Duodenal mucosa (tissue), 2 donors: ENCODE measurements around the gene PHLDB1.
"Not testable (repeated sequence)": the region's sequence is repeated elsewhere in the genome, so short reads cannot be mapped to it uniquely, and the experiment has no call there.

Experiments used
- H3K27ac ChIP-seq: one replicate; pipeline ENCODE4 v1.7.0; 2013; ENCODE audit warnings: low read depth, low read length
- H3K27me3 ChIP-seq, 2 donors: one replicate each; pipeline ENCODE4 v1.7.0; 2013; ENCODE audit warnings: low read length in 2 of 2, control low read depth in 1 of 2; ENCODE audit not compliant: insufficient read depth in 2 of 2, control insufficient read depth in 1 of 2
- H3K36me3 ChIP-seq, 2 donors: one replicate each; pipeline ENCODE4 v1.7.0; 2013; ENCODE audit warnings: low read length in 2 of 2, control low read depth in 1 of 2; ENCODE audit not compliant: insufficient read depth in 2 of 2, control insufficient read depth in 1 of 2
- H3K4me1 ChIP-seq, 2 donors: one replicate each; pipeline ENCODE4 v1.7.0; 2013; ENCODE audit warnings: low read length in 2 of 2, control low read depth in 1 of 2; ENCODE audit not compliant: insufficient read depth in 2 of 2, control insufficient read depth in 1 of 2
- H3K4me3 ChIP-seq, 2 donors: one replicate each; pipeline ENCODE4 v1.7.0; 2013; ENCODE audit warnings: low read length in 2 of 2, low read depth in 1 of 2
- H3K9ac ChIP-seq, 2 donors: one replicate each; pipeline ENCODE4 v1.7.0; 2013; ENCODE audit warnings: low read length in 2 of 2, low read depth in 1 of 2
- H3K9me3 ChIP-seq, 2 donors: one replicate each; pipeline ENCODE4 v1.7.0; 2013; ENCODE audit warnings: low read length in 2 of 2, control low read depth in 1 of 2; ENCODE audit not compliant: control insufficient read depth in 1 of 2

The PHLDB1 gene

DNA sequence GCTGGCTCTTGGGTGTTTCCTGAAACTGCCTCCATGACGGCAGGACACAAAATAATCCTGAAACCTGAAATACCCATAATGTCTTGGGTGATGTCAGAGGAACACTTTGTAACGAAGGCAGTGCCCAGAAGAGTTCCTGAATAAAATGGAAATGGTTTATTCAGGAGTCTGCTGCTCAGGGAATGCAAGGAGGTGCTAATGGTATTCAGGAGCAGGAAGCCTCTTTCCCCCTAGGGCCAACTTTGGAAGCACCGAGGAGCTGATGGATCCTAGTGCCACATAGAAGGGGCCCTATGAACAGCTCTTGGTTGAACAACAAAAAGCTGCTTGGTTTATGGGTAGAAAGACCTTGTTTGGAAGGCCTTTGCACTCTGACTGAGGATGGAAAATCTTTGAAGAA, 56.5 kb downstream of the PHLDB1 start:
- no peak overlapping the region for H3K4me3 ChIP-seq
- no peak overlapping the region for H3K9ac ChIP-seq
- H3K9me3 ChIP-seq = no peaks in the 10 kb centered on the region
- H3K36me3 ChIP-seq = no peaks in the 10 kb centered on the region
- no peak overlapping the region for H3K27ac ChIP-seq
- peaks cover 9 to 25% of the 10 kb centered on the region in 2 donors for H3K4me1 ChIP-seq
- no peaks in the 10 kb centered on the region for H3K27me3 ChIP-seq

DNA sequence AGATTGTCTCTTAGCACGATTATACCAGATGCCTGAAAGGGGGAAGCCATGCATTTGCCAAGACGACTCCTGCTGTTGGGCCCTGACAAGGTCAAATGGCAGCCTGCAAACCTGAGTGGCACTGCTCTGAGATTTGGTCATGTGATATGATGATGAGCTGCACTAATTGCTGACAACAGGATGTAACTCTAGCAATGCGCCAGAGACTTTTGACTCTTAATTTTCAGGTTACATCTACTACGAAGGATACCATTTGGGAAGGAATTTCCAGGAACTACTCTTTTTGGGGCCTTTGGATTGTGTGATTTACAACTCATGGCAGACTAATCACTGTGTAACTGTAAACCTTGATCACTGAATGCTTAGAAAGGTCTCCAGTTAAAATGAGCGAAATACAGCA, 59.0 kb downstream of the PHLDB1 start:
- Histone ChIP-seq H3K27ac (no peak overlapping the region), H3K27me3 (no peaks in the 10 kb centered on the region), H3K4me1 (peaks cover 4 to 6% of the 10 kb centered on the region in 2 donors), H3K9ac (no peak overlapping the region), H3K4me3 (no peak overlapping the region), H3K9me3 (no peaks in the 10 kb centered on the region), H3K36me3 (no peaks in the 10 kb centered on the region)

DNA sequence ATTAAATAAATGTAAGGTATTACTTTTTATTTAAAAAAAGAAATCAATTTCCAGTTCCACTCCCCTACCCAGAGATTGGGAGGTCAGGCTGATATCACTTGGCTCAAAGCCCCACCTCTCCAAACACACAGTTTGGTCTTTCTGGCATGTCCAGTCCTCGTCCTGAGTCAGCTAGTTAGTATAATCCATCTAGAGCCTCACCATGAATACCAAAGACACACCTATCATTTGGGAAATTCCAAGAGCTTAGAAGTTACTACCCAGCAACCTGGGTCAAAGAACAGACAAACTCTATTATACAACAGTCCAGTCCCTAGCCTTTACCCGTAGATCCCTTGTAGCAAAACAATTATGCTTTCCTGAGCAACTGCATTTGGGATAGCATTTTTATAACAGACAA, 62.6 kb downstream of the PHLDB1 start:
- Histone ChIP-seq H3K27ac (no peak overlapping the region), H3K36me3 (no peaks in the 10 kb centered on the region), H3K4me1 (peaks cover 23 to 24% of the 10 kb centered on the region in 2 donors), H3K9ac (no peak overlapping the region), H3K27me3 (no peaks in the 10 kb centered on the region), H3K9me3 (no peaks in the 10 kb centered on the region), H3K4me3 (no peak overlapping the region)

DNA sequence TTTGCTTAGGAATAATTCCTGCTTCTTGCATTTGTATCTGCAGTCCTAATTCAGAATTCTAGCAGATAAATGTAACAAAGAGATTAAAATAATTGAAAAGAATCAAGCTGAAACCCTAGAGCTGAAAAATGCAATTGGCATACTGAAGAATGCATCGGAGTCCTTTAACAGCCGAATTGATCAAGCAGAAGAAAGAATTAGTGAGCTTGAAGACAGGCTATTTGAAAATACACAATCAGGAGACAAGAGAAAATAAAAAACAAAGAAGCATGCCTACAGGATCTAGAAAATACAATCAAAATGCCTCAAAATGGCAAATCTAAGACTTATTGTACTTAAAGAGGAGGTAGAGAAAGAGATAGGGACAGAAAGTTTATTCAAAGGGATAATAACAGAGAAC, 63.8 kb downstream of the PHLDB1 start:
- Histone ChIP-seq H3K27me3 (no peaks in the 10 kb centered on the region), H3K27ac (no peak overlapping the region), H3K4me1 (peaks cover 27 to 29% of the 10 kb centered on the region in 2 donors), H3K4me3 (no peak overlapping the region), H3K9me3 (peaks cover 0 to 4% of the 10 kb centered on the region in 2 donors), H3K36me3 (no peaks in the 10 kb centered on the region), H3K9ac (no peak overlapping the region)

DNA sequence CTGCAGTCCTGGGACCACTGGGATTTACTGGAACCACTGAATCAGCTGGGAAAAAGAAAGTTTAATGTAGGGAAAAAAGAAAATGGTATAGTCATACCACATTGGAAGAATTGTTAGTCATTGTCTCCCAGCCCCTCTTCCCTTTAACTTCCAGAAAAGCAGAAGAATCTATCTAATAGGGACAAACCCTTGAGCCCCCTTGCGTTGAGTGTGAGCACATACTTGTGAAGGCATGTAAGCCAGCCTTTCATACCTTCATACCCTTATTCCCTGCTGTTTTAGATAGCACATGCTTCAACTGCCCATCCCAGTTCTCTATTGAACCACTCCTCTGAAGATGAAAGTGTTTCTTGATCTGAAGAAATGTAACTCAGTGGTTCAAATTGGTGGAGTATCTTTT, 65.4 kb downstream of the PHLDB1 start:
- H3K27ac ChIP-seq = no peak overlapping the region
- H3K9ac ChIP-seq = no peak overlapping the region
- H3K4me1 ChIP-seq = peaks cover 29 to 32% of the 10 kb centered on the region in 2 donors

DNA sequence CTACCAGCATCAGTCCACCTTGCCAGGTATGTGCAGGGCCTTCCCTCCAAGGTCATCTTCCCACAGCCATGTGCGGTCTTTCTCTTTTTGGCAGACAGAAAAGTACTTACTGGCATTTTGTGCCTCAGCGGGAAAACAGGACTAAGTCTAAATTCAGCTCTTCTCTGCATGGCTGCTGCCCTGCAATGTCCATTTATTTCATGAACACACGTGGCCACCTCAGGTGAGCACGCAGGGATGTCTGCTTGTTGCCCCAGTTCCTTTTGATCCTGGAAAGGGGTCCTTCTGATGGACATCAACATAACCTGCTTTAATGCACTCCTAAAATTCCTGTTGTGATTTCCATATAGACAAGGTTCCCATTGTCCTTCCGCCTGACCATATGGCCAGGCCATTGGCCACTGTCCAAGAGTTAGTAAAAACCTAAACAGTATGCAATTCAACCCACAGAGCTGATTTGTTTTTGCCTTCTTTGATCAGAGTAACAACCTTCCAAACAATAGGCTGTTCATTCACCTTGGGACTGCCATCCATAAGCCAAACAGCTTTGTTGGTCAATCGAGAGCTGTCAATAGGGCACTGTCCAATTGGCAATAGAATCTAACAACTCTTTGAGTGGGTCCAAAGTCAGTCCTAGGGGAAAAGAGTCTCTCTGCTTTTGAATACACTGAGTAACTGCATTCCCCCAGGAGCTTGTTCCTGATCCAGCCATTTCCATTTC, 66.1 kb downstream of the PHLDB1 start:
- peaks cover 31 to 34% of the 10 kb centered on the region in 2 donors for H3K4me1 ChIP-seq

More for the DNA sequence above, 65.4 kb downstream of the PHLDB1 start:
- no peaks in the 10 kb centered on the region for H3K36me3 ChIP-seq
- H3K9me3 ChIP-seq = peaks cover 0 to 4% of the 10 kb centered on the region in 2 donors
- no peak overlapping the region for H3K4me3 ChIP-seq
- no peaks in the 10 kb centered on the region for H3K27me3 ChIP-seq

DNA sequence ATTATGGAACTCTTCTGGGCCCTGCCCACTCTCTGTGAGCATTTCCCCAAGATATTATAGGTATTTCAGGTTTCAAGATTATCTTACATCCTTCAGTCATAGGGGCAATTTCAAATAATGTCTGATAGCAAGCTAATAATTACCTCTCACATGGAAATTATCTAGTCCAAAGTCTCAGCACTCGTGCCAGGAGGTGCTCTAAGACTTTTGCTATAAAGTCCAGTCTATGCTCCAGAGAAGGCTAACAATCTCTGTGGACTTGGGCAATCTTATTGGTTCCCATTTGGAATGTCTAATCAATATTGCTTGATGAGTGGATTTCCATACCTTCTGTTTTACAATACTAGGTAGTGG, 66.6 kb downstream of the PHLDB1 start:
- Histone ChIP-seq H3K9me3 (peaks cover 0 to 4% of the 10 kb centered on the region in 2 donors), H3K36me3 (no peaks in the 10 kb centered on the region), H3K27me3 (no peaks in the 10 kb centered on the region), H3K4me1 (peaks cover 31 to 34% of the 10 kb centered on the region in 2 donors), H3K27ac (no peak overlapping the region), H3K4me3 (peak overlapping the region in 1 of 2 donors; percentile 13), H3K9ac (no peak overlapping the region)

More for the DNA sequence above, 66.1 kb downstream of the PHLDB1 start:
- Histone ChIP-seq H3K27me3 (no peaks in the 10 kb centered on the region), H3K9me3 (peaks cover 0 to 4% of the 10 kb centered on the region in 2 donors), H3K4me3 (peak overlapping the region in 1 of 2 donors; percentile 29), H3K27ac (no peak overlapping the region), H3K9ac (no peak overlapping the region), H3K36me3 (no peaks in the 10 kb centered on the region)

DNA sequence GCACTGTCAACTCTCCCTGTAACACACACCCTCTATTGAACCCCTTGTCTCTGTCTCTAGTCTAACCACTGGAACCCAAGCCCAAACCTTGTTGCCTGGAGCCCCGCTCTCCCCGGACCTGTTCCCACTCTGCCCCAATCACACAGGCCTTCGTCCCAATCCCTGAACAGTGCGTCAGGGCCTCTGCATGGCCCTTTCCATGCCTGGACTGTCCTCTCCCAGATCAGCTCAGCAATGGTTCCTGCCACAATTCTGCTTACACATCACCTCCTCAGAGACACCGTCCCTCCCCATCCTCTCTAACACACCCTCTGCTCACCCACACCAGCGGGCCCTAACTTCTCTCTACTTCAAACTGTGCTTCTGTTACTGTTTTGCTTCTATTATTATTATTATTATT, 70.6 kb downstream of the PHLDB1 start:
- Histone ChIP-seq H3K9me3 (peaks cover 0 to 4% of the 10 kb centered on the region in 2 donors), H3K36me3 (no peaks in the 10 kb centered on the region), H3K4me1 (peaks cover 27 to 31% of the 10 kb centered on the region in 2 donors), H3K27ac (no peak overlapping the region), H3K9ac (no peak overlapping the region), H3K4me3 (peak overlapping the region; percentile 18 to 40), H3K27me3 (no peaks in the 10 kb centered on the region)

DNA sequence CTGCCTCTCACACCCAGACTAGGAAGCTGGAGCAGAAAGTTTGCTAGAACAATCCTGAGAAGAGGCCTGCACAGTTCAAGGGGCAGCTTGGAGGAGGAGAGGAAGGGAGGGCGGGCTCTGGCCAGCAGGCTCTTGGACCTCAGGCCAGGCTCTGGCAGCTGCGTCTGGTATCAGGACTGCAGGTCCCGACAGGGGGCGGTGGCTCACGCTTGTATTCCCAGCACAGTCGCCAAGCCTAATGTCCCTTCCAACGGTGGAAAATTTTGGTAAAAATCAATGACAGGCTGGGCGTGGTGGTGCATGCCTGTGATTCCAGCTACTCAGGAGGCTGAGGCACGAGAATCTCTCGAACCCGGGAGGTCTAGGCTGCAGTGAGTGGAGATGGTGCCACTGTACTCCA, 71.5 kb downstream of the PHLDB1 start:
- not testable (repeated sequence) for H3K9me3 ChIP-seq, H3K27me3 ChIP-seq, H3K36me3 ChIP-seq
- Histone ChIP-seq H3K4me1 (peaks cover 19 to 23% of the 10 kb centered on the region in 2 donors), H3K4me3 (peak overlapping the region; percentile 60 to 69), H3K9ac (peak overlapping the region; percentile 55 to 83), H3K27ac (peak overlapping the region; percentile 58)

DNA sequence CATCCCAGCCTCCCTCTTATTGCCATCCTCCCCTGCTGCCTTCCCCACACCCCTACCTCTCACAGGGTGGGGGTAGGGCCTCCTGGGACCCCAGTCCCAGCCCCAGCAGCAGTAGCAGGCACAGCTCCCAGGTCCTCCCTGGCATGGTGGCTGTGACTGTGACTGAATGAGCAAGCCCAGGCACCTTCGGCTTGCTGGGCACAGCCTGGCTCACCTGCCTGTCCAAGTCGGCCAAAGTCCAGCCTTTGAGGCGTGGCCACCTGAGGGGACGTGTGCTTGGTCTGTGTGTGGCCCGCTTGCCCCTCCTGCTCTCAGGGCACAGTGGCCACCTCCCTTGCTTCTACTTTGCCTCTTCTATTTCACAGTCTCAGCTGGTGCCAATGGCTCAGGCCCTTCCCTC, 72.1 kb downstream of the PHLDB1 start, which contains the start of gene TREH:
Gene TREH (minus strand): TSS at position 168 of the 400 bp plus-strand sequence. CDS start 23 bp downstream, at position 145.
- peaks cover 0 to 4% of the 10 kb centered on the region in 2 donors for H3K9me3 ChIP-seq
- peak within 1 kb of the TSS; percentile 58 for H3K27ac ChIP-seq
- H3K9ac ChIP-seq = peak within 1 kb of the TSS; percentile 55 to 83
- H3K4me1 ChIP-seq = peaks cover 19% of the 10 kb centered on the region in 2 donors
- H3K27me3 ChIP-seq = no peaks in the 10 kb centered on the region
- H3K4me3 ChIP-seq = peak within 1 kb of the TSS; percentile 60 to 69
- no peaks in the 10 kb centered on the region for H3K36me3 ChIP-seq
